Non-pigmented ciliary epithelial cell (primary cell): ENCODE measurements around the gene DCBLD1.
A peak's percentile ranks its signal among the peaks of the same experiment; 100 is the strongest.
"Not testable (repeated sequence)": the region's sequence is repeated elsewhere in the genome, so short reads cannot be mapped to it uniquely, and the experiment has no call there.

ENCODE experiments used
- DNase-seq: peaks from one replicate; pipeline ENCODE4 v3.0.0-alpha.2; 2010; ENCODE audit warnings: low read depth

DCBLD1 gene

GRCh38 chr6:117482240-117483003 is at the start of gene DCBLD1:
Gene DCBLD1, plus strand, starts transcription at chr6:117482674. Its CDS starts 108 bp downstream, at chr6:117482782.
- DNase-seq = no peak

- DNase-seq = peak; percentile 87
Observed at GRCh38 chr6:117440706-117441525, 41.6 kb upstream of the DCBLD1 start.

- DNase-seq = no peak
Observed at GRCh38 chr6:117441824-117442264, 40.6 kb upstream of the DCBLD1 start.

GRCh38 chr6:117442313-117442712 is 40.2 kb upstream of the DCBLD1 start:
- DNase-seq = not testable (repeated sequence)

- DNase-seq = no peak
Observed at GRCh38 chr6:117444600-117444999, 37.9 kb upstream of the DCBLD1 start.

- no peak for DNase-seq
Observed at GRCh38 chr6:117446861-117447260, 35.6 kb upstream of the DCBLD1 start.

GRCh38 chr6:117448011-117448410 is 34.5 kb upstream of the DCBLD1 start:
- no peak for DNase-seq

- DNase-seq = peak; percentile 93
Observed at GRCh38 chr6:117448732-117449485, 33.6 kb upstream of the DCBLD1 start.

- DNase-seq = no peak
Observed at GRCh38 chr6:117449549-117450439, 32.7 kb upstream of the DCBLD1 start.

- no peak for DNase-seq
Observed at GRCh38 chr6:117451671-117452070, 30.8 kb upstream of the DCBLD1 start.

GRCh38 chr6:117456250-117456649 is 26.2 kb upstream of the DCBLD1 start:
- no peak for DNase-seq

- no peak for DNase-seq
Observed at GRCh38 chr6:117456998-117457397, 25.5 kb upstream of the DCBLD1 start.

GRCh38 chr6:117459204-117459944 is 23.1 kb upstream of the DCBLD1 start:
- no peak for DNase-seq

- DNase-seq = peak; percentile 55
Observed at GRCh38 chr6:117463762-117464665, 18.5 kb upstream of the DCBLD1 start.

- no peak for DNase-seq
Observed at GRCh38 chr6:117464700-117465099, 17.8 kb upstream of the DCBLD1 start.

- no peak for DNase-seq
Observed at GRCh38 chr6:117465691-117466090, 16.8 kb upstream of the DCBLD1 start.

- DNase-seq = no peak
Observed at GRCh38 chr6:117467876-117468275, 14.6 kb upstream of the DCBLD1 start.

- not testable (repeated sequence) for DNase-seq
Observed at GRCh38 chr6:117468527-117468926, 13.9 kb upstream of the DCBLD1 start.

GRCh38 chr6:117469356-117469755 is 13.1 kb upstream of the DCBLD1 start:
- no peak for DNase-seq

- DNase-seq = no peak
Observed at GRCh38 chr6:117469791-117470190, 12.7 kb upstream of the DCBLD1 start.
